Raji (cell line): ENCODE results near the gene MKNK2.

ENCODE experiments used
- POLR2A ChIP-seq: IDR thresholded peaks from 2 replicates; pipeline ENCODE4 v1.6.1; 2011; ENCODE audit warnings: low read depth, low read length, control low read depth; ENCODE audit not compliant: insufficient read depth

The MKNK2 gene

GRCh38 chr19:2084993-2085720 lies 34.1 kb upstream of the MKNK2 start:
- TF ChIP-seq POLR2A, result peak; percentile 77

GRCh38 chr19:2083174-2083854 lies 32.3 kb upstream of the MKNK2 start:
- peak; percentile 70; the same call in 1 of the 2 replicates for TF ChIP-seq POLR2A

- 0 out of 2 replicates have a peak, but pooled peaks have one; percentile 33 for TF ChIP-seq POLR2A
Observed at GRCh38 chr19:2081873-2082810, 31.1 kb upstream of the MKNK2 start.

- no peak for TF ChIP-seq POLR2A
Observed at GRCh38 chr19:2080336-2080988, 29.4 kb upstream of the MKNK2 start.

GRCh38 chr19:2079865-2080301 lies 28.8 kb upstream of the MKNK2 start:
- no peak for TF ChIP-seq POLR2A

GRCh38 chr19:2079076-2079864 lies 28.2 kb upstream of the MKNK2 start:
- no peak for TF ChIP-seq POLR2A

- TF ChIP-seq POLR2A, result no peak
Observed at GRCh38 chr19:2077833-2078619, 27.0 kb upstream of the MKNK2 start.

GRCh38 chr19:2077398-2077797 lies 26.4 kb upstream of the MKNK2 start:
- no peak for TF ChIP-seq POLR2A

- no peak for TF ChIP-seq POLR2A
Observed at GRCh38 chr19:2076526-2076944, 25.5 kb upstream of the MKNK2 start.

GRCh38 chr19:2072757-2073551 lies 21.9 kb upstream of the MKNK2 start:
- no peak for TF ChIP-seq POLR2A

GRCh38 chr19:2070986-2071673 lies 20.1 kb upstream of the MKNK2 start:
- TF ChIP-seq POLR2A, result no peak

GRCh38 chr19:2070436-2070827 lies 19.4 kb upstream of the MKNK2 start:
- no peak for TF ChIP-seq POLR2A
